Body of pancreas (tissue), 4 donors: ENCODE measurements around the gene CNPY1. TPM values are rescaled to one million over a fixed set of nuclear protein-coding genes. Genes with fewer than 3 reads are reported as not detected.

ENCODE experiments used
- ATAC-seq: fragments of 150-250 bp; one replicate; pipeline ENCODE4 v1.9.1; 2016
- DNase-seq, 4 donors: peaks; one replicate each; pipeline ENCODE4 v3.0.0-alpha.2; 2019
- H3K27ac ChIP-seq, 4 donors: fragments of 200-600 bp; sonication (generic); 1 replicate in 3 of 4; 2 replicates in 1 of 4; pipeline versions ENCODE4 v1.5.1 to v1.6.1; 2016 to 2019; ENCODE audit warnings: mild to moderate bottlenecking in 1 of 4, mixed read lengths in 1 of 4, moderate library complexity in 1 of 4
- H3K27me3 ChIP-seq, 2 donors: fragments of 200-600 bp; sonication (generic); one replicate each; pipeline ENCODE4 v1.6.0; 2016; ENCODE audit warnings: mild to moderate bottlenecking in 1 of 2
- H3K36me3 ChIP-seq, 2 donors: fragments of 200-600 bp; sonication (generic); replicated peaks in 1 of 2; 2 replicates each; pipeline ENCODE4 v1.5.1; 2016; ENCODE audit warnings: low read depth in 2 of 2; ENCODE audit not compliant: insufficient read depth in 1 of 2
- H3K4me1 ChIP-seq: fragments of 200-600 bp; sonication (generic); one replicate; pipeline ENCODE4 v1.6.0; 2016
- H3K4me3 ChIP-seq, 2 donors: fragments of 200-600 bp; sonication (generic); 1 replicate in 1 of 2; 2 replicates in 1 of 2; pipeline ENCODE4 v1.5.1; 2016 to 2019
- H3K9me3 ChIP-seq, 3 donors: fragments of 200-600 bp; sonication (generic); 1 replicate in 2 of 3; 2 replicates in 1 of 3; pipeline ENCODE4 v1.5.1; 2016
- POLR2A ChIP-seq, 3 donors: fragments of 450-650 bp; IDR thresholded peaks; one replicate each; pipeline ENCODE4 v1.6.1; 2016; ENCODE audit warnings: antibody characterized with exemption in 3 of 3, mild to moderate bottlenecking in 2 of 3
- WGBS, 2 donors: methylation state at CpG; one replicate each; pipeline ENCODE4 v1.1.5; 2017; 5-methylcytosine and 5-hydroxymethylcytosine counted together
- intact Hi-C: fragments of 100-400 bp; cut with DNase I; formaldehyde crosslinking; loops from one replicate; pipeline ENCODE4 v1.15.1; 2023
- total RNA-seq, 2 donors: library from RNA; depleted of rRNA; stranded (reverse); fragments of >200 nt; gene quantifications; one replicate each; pipeline ENCODE4 v1.1.0, GENCODE V29; 2016
- TF ChIP-seq, protein P1 (sequence below), 7 experiments: fragments of 450-650 bp in 4 of 7; fragments of 200-600 bp in 3 of 7; sonication (generic) in 3 of 7; IDR thresholded peaks; one replicate each; pipeline ENCODE4 v1.5.1; 2016 to 2019; ENCODE audit warnings: antibody characterized with exemption in 7 of 7

CNPY1 gene
- total RNA-seq, 2 donors from 2014 or later: not detected

DNA sequence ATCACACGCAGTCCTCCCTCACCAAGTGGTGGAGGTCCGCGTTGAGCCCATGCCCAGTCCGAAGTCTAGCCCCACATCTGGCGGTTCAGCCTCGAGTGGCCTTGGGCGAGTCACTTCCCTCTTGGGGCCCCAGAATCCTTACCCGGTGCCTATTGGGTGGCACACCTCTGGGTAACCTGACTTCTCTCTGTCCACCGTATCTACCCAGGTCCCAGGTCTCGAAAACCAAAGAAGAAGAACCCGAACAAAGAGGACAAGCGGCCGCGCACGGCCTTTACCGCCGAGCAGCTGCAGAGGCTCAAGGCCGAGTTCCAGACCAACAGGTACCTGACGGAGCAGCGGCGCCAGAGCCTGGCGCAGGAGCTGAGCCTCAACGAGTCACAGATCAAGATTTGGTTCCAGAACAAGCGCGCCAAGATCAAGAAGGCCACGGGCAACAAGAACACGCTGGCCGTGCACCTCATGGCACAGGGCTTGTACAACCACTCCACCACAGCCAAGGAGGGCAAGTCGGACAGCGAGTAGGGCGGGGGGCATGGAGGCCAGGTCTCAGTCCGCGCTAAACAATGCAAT is 84.1 kb downstream of the CNPY1 start:
- Histone ChIP-seq H3K27me3 (peaks cover 4 to 61% of the 10 kb centered on the region in 2 donors), H3K9me3 (no peaks in the 10 kb centered on the region), H3K4me1 (peaks cover 30% of the 10 kb centered on the region), H3K36me3 (no peaks in the 10 kb centered on the region), H3K27ac (no peak overlapping the region), H3K4me3 (no peak overlapping the region)
- no peak for ATAC-seq
- WGBS, 2 donors: 37 to 67% methylated on average over 24 to 33 of the region's 33 CpGs
- no peak for DNase-seq
- intact Hi-C loops: no loop called here
- TF ChIP-seq POLR2A (IDR thresholded peaks at IDR 0.05): no peak
- TF ChIP-seq, protein P1, sequence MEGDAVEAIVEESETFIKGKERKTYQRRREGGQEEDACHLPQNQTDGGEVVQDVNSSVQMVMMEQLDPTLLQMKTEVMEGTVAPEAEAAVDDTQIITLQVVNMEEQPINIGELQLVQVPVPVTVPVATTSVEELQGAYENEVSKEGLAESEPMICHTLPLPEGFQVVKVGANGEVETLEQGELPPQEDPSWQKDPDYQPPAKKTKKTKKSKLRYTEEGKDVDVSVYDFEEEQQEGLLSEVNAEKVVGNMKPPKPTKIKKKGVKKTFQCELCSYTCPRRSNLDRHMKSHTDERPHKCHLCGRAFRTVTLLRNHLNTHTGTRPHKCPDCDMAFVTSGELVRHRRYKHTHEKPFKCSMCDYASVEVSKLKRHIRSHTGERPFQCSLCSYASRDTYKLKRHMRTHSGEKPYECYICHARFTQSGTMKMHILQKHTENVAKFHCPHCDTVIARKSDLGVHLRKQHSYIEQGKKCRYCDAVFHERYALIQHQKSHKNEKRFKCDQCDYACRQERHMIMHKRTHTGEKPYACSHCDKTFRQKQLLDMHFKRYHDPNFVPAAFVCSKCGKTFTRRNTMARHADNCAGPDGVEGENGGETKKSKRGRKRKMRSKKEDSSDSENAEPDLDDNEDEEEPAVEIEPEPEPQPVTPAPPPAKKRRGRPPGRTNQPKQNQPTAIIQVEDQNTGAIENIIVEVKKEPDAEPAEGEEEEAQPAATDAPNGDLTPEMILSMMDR (IDR thresholded peaks at IDR 0.05): no peak

DNA sequence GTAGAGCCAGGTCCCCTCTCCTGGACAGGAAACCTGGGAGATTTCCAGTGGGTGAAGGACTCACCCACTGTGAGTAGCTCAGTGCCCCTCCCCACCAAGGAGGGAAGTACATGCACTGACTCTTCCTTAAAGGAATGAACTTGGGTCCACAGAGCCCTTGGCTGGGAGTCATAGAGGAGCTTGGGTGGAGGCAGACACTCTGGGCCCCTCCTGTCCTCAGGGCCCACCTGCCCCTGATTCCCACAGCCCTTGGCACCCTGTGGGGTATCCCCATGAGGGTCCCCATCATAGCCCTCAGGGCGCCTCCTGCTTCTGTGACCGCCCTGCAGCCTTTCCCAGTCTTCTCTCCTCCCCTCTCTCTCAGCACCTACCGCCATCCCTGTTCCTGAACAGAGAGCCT is 84.7 kb downstream of the CNPY1 start:
- no peaks in the 10 kb centered on the region for H3K9me3 ChIP-seq
- TF ChIP-seq, protein P1 (IDR thresholded peaks at IDR 0.05): no peak
- TF ChIP-seq POLR2A (IDR thresholded peaks at IDR 0.05): no peak
- H3K4me1 ChIP-seq: peaks cover 30% of the 10 kb centered on the region
- WGBS, 2 donors: 53 to 76% methylated on average over 3 of the region's 3 CpGs
- DNase-seq (no peak), ATAC-seq (no peak)
- intact Hi-C loops: no loop called here
- peaks cover 4 to 60% of the 10 kb centered on the region in 2 donors for H3K27me3 ChIP-seq
- H3K4me3 ChIP-seq: no peak overlapping the region
- no peak overlapping the region for H3K27ac ChIP-seq
- H3K36me3 ChIP-seq: no peaks in the 10 kb centered on the region

DNA sequence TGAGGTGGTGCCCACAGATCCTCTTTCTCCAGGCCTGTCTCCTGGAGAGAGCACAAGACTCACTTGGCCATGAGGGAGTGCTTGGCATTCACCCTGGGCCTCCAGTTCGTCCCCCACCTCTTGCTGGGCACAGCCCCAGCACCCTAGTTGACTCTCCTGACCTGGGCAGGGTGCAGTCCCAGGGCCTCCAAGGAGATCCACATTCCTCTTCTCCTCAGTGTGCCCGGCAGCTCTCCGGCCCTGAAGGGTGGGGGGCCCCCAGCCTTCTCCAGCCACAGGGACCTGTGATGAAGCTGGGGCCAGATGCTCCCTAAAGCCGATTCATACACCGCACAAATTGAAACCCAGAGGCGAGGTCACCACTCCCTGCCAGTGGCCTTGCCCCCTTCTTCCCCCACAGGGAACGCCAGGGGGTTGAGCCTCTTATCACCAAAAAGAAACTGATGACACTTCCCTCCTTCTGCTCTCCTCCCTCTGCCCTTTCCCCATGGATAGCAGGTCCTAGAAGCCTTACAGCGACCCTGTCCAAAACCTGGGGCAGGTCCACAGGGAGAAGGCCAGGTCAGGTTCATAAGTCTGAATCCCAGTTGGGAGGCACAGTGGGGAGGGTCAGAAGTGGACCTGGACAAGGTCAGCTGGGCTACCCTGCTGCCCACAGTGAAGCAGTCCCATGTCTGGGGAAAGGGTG is 85.3 kb downstream of the CNPY1 start:
- no peak for ATAC-seq
- no peak for DNase-seq
- Histone ChIP-seq H3K4me1 (peaks cover 30% of the 10 kb centered on the region), H3K4me3 (no peak overlapping the region), H3K9me3 (no peaks in the 10 kb centered on the region), H3K27ac (no peak overlapping the region), H3K36me3 (no peaks in the 10 kb centered on the region), H3K27me3 (peaks cover 4 to 61% of the 10 kb centered on the region in 2 donors)
- intact Hi-C loops: no loop called here
- TF ChIP-seq, protein P1 (IDR thresholded peaks at IDR 0.05): no peak
- TF ChIP-seq POLR2A (IDR thresholded peaks at IDR 0.05): no peak
- WGBS, 2 donors: 43 to 67% methylated on average over 5 to 8 of the region's 8 CpGs

DNA sequence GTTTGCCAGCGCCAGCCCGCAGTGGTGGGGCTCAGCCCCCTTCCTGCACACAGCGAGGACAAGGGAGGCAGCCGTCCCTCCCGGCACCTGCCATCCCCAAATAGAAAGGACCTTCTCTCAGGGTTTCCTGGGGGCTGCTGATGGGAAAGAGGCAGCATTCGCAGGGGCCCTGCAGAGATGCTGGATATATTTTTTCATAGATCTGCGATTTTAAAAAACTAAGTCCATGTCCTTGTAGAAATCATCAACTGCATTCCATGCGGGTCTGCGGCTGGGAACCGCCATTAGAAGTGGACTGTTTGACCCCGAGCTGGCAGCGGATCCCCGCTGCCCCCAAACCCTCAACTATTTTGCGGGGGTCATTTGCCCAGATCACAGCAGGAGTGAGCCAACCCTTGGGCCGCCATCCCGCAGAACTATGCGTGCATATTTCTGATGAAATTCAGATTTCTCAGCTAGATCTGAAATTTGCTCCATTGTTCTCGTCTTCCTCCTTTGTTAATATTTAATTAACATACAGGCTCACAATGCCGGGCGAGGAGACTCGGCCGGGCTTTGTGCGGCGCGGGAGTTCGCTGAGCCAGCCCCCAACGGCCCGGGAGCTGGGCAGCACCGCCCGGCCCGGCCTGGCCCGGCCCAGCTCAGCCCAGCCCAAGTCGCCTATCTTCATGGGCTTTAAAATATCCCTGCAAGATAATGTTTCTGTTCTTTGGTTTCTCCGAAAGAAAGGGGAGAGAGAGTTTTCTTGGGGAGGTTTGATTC is 86.5 kb downstream of the CNPY1 start:
- Histone ChIP-seq H3K4me1 (peaks cover 30% of the 10 kb centered on the region), H3K27ac (no peak overlapping the region), H3K9me3 (no peaks in the 10 kb centered on the region), H3K4me3 (no peak overlapping the region), H3K36me3 (no peaks in the 10 kb centered on the region), H3K27me3 (peaks cover 4 to 61% of the 10 kb centered on the region in 2 donors)
- DNase-seq: no peak
- TF ChIP-seq, protein P1 (IDR thresholded peaks at IDR 0.05): no peak
- TF ChIP-seq POLR2A (IDR thresholded peaks at IDR 0.05): no peak
- intact Hi-C loops: no loop called here
- WGBS, 2 donors: 26 to 40% methylated on average over 27 to 34 of the region's 34 CpGs
- ATAC-seq: no peak
